ENCODE data around the gene PLA2R1.

The PLA2R1 gene

DNA sequence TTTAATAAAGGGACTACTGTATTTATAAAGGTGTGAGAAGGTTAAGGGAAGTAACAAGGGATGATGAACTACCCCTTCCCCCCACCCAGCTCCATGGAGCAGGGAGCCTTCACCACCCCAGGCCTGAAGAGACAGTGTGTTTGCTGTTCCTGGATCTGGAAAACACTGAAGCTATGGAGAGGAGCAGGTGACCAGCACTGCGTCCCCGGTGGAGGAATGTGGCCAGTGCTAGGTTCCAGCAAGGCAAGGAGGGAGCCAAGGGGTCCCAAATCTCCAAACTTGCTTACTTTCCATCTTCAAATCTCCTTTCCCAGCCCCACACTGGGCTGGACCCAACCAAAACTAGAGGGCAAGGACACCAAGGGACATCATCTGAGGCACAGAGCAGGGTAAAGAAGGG is 135.7 kb downstream of the PLA2R1 start:
- no peak for DNase-seq

DNA sequence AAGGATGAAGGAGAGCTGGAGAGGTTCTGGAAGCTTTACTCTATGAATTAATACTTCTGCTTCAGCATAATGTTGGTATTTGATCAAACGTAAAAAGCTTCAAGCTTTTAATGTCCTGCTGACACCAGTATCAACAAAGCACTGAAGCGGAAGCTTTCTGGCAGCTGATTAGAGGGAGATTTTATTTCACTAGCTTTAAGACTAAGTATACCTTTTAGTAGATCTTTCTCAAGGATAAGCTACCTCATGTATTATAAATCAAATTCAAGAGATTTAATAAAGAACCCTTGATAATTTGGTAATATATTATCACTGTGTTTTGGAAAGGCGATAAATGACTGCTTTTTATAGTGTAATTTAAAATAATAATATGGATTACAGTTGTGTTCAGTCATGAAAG is 136.4 kb downstream of the PLA2R1 start:
- no peak for DNase-seq

DNA sequence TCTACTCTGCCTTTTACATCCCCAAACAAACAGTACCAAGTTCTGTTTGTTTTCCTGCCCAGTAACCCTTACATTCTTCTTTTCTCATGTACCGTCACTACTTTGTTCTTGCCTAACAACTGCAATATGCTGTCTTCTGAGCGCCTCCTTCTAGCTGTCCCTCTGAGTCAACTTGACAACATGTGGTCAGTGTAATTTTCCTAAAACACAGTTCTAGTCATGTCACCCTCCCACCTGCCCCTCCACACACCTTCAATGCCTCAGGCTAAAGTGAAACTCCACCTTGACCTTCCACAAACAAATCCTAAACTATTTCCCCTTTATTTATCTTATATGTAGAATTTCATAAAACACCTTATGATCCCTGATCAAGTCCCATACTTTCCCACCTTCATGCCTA is 139.9 kb downstream of the PLA2R1 start:
- DNase-seq, result no peak

DNA sequence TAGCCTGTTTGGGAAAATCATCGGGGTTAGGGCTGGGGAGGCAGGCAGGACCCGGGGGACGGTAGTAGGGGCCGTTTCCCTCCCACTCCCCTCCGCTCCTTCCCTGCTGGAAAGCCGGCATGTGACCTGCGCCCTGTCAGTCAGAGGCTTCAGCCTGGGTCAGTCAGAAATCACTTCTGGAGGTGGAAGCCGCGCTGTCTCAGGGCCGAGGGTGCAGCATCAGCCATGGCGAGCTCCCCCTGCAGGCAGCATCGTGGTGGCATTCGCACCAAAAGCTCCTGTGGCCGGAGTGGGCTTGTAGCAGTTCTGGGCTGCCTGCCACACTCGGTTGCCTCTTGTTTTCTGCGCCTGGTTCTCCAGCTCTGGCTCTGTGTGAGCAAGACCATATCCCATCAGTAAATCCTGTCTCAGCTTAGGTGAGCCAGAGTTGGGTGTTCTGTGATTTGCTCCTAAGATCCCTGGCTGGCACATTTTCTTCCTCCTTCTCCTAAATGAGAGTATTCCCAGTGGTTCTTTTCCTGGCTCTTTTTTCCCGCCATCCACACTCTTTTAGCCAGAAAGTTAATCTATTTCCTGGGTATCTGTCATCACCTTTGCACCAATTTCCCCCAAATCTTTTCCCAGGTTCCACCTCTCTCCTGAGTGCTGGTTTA is 140.5 kb downstream of the PLA2R1 start:
- peak in 10 of 14 donors; percentile 6 to 76 (median 46) for DNase-seq

DNA sequence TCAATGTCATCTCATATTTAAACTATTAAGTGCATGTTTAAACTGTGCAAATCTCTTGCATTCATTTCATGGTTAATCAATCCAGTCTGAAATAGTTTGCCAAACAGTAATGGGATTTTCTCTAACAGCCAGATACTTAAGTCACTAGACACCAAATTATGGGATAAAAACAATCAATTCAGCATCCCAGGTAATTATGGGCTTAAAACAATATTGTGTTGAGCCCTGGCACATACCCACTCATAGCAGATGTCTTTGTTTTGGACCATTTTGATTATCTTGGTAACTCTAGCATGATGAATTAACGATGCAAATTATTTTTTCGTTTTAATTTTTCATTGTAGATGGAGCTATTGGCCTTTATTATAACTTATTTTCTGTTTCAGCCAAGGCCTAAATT is 145.9 kb downstream of the PLA2R1 start:
- no peak for DNase-seq

DNA sequence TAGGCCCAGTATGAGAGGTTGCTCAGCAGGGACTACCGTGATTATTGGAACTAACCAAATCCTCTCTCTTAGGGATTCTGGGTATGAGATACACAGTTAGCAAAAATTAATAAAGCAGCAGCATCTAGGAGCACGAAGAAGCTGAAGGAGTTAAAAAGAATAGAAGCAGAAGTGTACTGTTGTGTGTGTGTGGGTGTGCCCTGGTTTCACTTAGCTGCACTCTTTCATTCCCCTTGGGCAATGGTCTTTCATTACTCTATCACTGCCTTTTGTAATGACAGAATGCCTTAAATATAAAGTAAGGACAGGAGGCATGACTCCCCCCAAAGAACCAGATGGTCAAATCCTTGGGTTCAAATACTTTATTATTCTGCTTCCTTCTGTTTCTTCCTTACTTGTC is 148.5 kb downstream of the PLA2R1 start:
- no peak for DNase-seq

DNA sequence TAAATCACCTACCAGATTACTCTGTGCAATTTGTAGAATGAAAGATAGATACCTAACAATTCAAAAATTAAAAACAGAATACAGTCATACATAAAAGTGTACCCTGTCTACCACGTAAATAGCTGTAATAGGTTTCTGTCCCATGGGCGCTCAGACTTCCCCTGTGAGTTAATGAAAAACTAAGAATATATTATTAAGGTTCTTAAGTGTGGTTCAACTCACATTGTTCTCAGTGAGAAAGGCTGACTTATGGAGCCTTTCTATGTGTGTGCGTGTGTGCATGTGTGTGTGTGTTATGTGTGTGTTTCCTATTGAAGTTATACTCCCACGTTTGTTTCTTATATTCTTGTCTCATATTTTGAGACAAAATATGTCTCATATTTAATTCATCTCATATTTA is 149.8 kb downstream of the PLA2R1 start:
- no peak for DNase-seq

DNA sequence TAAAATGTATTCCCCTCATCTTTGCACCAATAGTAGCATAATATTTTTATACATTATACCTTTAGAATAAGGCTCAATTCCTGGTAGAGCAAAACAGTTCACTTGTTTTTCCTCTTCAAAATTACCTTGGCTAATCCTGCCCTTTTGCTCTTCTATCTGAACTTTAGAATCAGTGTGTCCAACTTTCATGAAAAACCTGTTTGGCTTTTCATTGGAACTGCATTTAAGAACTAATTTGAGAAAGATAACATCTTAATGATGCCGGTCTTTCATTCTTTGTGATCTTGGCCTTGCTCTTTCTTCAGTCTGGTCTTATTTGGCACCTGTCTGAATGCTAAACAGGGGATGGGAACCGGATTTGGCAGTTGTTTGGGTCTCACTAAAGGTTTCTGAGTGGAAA is 151.5 kb downstream of the PLA2R1 start:
- no peak for DNase-seq

DNA sequence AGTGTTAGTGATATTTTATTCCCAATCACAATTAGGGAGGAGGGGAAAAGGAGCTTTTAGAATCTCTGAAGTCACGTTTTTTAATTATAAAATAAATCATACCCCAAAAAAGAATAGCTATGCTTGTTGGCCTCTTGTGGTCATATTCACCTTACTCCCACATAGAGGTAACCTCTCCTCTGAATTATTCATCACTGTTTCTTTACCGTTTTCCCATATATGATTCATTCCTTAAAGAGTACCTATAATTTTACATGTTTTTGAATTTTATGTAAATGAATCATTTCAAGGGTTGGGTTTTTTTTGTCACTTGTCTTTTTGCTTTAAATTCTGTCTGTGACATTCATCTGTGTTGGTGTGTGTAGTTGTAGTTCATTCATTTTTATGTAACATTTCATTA is 153.8 kb downstream of the PLA2R1 start:
- no peak for DNase-seq

DNA sequence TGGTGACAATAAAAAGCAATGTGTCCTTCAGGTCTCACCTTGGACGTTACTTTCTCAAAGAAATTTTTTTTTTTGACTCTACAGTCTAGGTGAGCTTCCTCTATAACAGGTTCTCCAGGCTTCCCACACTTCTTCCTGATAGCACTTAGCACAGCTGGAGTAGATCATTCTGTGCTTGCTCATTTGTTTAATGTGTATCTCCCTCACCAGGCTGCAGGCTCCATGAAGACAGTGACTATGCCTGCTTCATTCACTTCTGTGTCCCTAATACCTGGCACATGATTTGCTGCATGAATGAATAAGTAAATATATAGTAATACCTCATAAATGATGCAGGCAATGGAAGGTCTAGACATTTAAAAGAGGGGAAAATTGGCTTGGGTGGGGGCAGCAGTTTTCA is 154.5 kb downstream of the PLA2R1 start:
- no peak for DNase-seq

DNA sequence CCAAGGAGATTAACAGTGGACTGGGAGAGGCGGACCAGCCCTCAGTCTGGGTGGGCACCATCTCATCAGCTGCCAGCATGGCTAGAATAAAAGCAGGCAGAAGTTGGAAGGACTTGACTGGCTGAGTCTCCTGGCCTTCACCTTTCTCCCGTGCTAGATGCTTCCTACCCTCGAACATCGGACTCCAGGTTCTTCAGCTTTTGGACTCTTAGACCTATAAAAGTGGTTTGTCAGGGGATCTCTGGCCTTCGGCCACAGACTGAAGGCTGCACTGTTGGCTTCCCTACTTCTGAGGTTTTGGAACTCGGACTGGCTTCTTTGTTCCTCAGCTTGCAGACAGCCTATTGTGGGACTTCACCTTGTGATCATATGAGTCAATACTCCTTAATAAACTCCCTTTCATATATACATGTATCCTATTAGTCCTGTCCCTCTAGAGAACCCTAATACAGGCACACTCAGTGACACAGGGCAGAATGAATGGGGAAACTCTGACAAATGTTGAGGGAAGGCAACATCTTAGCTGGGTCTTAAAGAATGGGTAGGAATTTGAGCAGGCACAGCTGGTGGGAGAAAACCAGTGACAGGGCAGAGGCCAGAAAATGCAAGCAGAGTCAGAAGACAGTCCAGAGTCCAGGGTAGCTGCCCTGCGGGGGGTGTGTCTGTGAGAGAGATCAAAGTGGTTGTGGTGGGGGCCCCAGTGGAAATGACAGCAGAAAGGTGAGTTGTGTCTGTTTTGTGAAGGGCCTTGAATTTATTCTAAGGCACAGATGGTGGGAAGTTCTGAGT is 156.3 kb downstream of the PLA2R1 start:
- DNase-seq, result no peak

DNA sequence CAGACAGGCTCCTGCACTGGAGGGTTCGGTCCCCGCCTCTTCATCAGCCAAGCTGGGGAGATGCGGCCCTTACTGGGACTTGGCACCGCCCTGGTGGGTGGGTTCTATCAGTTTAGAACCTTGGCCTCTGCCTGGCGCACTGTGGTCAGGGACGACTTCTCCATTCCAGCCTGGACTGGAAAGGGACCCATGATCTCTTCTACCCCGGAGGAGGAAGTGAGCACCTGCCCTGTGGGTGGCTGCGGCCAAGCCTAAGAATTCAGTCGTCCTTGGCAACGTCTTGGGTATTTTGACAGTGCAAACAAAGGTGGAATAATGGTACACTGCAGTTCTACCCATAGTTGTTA is 157.5 kb downstream of the PLA2R1 start:
- DNase-seq, result peak in 6 of 14 donors; percentile 36 to 76 (median 46)

DNA sequence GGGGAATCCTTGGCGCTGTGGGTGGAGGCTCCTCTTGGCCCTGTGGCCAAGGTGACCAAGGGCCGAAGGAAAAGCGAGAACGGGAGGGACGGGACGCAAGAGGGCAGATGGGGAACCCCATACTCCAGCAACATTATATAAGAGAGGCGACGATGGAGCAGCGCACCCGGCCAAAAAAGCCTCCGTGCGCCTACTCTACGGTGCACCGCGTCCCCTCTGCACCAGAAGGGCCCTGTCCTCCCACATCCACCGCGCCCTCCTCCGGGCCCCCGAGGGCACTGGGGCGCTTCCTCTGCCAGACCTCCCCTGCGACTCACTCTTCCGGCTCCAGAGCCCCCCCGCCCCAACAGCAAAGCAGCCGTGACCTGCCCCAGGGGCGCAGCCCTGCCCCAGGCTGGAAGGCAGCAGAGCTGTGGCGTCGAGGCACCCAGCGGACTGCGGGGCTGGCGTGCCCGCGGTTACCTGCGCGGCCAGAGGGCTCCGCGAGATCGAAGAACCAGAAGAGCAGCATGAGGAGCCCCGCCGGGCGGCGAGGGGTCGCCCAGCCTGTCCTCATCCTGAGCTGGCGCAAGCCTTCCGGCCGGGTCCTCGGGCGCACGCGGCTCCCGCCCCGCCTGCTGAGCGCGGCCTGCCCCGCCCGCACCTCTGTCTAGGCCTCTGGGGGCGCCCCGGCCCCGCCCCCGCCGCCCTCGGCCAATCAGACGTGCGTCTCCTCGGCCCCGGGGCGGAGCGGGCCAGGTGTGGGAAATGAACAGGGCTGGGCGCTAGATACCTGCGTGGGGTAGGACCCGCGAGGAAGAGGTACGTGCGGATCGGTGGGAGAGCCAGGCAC is 158.1 kb downstream of the PLA2R1 start, which contains the start of gene LY75:
Gene LY75 (minus strand): TSS at position 630 of the 832 bp plus-strand sequence.
- DNase-seq, result peak in 6 of 14 donors; percentile 37 to 76 (median 46)

DNA sequence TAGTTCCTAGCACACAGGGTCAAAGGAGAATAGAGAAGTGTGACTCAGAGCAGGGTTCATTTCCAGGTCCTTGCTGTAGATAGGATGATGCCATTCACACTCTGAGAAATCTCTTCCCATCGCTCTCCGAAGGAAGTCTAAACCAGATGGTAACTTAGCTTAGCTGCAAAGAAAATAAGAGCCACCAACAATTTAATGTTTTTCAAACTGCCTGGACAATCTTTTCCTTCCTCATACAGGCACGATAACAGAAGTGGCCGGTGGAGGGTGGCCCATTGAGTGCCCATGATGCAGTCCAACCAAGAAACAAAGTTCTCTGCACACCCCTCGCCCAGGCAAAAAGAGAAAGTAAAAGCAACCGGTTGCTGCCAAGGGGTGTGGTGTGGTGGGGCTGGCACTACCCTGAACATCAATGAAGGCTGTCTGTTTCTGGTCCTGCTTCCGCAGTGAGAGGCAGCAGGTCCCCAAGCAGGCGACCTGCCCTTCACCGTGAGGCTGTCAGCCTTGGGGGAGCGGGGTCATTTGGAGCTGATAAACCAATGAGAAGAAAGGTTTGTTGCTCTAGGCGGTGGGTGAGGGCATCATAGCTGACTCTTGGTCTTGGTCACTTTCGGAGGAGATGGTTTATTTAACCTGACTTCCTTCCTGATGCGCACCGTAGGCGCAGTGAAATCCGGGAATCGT is 158.8 kb downstream of the PLA2R1 start:
- DNase-seq, result peak in 5 of 14 donors; percentile 2 to 33 (median 21)

DNA sequence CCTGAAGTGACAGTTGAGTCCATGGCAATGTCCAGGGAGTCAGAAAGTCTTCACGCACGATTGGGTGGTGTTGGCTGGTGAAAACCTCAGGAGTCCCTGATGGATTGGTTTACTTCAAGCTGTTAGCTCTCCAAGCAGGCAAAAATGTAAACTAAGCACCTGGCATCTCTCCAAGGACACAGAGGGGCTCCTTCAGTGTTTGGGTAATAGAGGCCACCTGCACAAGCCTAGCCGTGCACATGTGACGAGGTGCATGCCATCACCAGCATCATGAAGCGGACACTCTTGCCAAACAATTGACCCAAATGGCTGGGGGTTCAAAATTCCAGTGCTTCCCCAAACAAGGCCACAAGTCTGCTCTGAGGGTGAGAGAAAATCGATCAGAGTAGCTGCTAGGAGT is 159.7 kb downstream of the PLA2R1 start:
- DNase-seq, result no peak

DNA sequence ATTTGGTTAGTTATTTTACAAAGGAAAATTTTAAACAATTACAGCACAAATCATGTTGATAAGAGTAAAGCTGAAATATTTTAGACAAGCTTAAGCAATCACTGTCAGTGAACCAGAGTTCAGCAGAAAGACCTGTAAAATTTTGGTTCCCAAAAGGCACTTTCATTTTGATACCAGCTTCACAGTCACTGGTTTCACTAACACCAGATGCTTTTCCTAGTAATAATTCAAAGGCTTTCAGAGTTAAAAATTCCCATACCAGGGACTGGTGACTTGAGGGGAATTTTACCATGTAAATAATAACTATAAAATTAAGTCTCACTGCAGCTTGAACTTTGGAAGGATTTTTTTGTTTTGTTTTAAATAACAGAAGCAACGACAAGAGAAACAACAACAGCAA is 162.1 kb downstream of the PLA2R1 start:
- no peak for DNase-seq

DNA sequence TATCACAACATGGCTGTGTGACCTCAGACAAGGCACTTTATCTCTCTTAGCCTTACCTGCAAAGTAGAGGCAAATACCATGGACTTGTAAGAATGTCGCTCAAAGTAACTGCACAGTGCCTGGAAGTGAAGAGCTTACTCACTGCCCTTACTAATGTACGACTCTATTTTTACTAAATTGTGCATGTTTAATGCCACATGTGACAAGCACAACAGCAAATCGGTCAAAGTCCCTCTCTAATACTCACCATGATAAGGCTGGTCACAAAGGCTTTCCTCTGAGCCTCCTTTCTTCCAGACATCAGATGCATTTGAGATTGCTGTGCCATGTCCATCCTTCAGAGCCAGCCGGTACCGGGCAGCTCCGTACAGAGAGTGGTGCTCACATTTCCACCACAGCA is 164.0 kb downstream of the PLA2R1 start:
- no peak for DNase-seq

DNA sequence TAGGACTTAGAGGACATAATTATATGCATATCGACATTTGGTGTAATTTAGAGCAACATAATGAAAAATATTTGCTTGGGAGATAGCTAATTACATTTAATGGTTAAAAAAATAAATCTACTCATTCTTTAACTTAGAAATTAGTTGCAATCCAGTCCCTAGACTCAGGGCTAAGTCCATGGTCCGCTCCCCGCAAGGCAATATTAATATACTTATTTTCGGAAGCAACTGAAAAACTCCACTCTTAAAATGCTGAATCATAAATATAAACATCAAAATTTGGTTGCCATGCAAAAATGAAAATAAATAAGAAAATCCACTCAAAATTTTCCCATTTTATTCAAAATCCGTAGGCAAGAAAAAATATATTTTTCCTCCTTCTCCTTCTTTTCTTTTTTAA is 164.7 kb downstream of the PLA2R1 start:
- DNase-seq, result no peak

DNA sequence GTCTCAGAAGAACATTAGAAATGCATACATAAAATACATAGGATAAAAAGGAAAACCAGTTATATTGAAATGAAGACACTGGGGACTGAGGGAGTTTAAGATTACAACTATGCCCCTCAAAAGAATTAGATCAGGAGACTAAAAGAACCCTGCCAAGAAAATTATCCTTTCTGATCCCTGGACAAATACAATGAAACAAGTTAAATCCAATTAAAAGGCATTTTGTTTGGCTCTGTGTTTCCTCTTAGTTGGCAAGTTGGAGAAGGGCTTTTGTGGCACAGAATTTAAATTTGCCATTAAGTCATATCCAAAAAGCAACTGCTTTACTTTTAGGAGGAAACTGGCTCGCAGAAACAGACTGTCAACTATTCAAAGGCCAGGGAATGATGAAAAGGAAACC is 165.3 kb downstream of the PLA2R1 start:
- DNase-seq, result no peak

DNA sequence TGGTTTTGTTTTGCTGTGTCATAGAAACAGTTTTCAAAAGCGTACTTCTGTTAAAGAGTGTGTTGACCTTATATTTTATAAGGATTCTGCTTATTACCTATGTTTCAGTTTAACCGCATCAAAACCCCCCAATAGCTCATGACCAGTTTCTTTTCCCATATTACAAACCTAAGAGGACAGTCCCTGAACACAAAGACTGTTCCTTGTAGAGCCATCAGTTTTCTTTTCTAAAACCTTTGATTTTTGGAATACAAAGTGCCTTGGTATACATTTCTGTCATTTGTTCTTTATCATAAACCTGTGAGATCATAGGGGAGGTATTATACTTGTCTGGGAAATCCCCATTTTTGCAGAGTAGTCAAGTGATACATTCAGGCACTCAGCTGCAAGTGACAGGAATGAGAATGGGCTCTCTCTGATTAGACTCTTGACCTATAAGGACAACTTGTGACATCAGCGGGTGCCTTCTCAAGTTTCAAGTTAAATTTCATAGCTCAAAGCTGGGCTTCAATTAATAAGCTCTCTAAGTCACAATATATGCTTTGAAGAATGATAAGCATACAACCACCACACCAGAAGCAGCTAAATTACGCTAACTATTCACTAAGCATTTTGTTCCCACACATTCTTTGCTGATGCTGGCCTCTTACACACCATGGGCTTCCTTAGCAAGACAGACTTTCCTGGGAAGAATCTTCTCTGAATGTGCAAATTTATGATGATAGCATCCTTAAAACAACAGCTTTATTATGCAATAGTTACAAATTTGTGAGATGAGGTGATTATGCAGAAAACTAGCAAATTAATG is 167.0 kb downstream of the PLA2R1 start:
- no peak for DNase-seq

DNA sequence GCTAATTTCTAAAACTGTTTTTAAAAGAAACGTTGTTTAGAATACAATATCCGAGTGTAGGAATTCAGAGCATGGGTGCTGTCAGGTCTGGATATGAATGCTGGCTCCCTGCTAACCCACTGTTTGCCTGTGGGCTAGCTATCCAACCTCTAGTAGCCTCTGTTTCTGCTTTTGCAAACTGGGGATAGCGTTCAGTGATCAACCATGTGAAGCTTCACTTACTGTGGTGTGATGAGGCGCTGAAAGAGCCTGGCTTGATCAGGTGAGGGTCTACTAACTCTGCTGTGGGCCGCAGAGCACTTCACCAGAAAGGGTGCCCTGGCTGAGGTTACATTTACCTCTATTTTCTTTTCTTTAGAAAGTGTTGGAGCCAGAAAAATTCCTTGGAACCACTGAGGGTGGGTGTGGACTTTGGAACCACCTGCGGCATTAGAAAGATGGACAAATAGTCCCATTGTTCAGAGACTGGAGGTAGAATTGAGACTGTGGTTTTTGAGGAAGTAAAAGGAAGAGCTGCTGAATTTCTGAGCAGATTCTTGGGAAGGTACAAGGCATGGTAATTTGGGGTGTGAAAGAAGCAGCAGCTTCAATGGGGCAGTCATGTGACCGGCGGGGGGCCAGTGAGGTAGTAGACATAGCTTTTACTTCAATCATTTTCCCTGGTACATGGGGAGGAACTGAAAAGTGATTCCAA is 168.1 kb downstream of the PLA2R1 start:
- DNase-seq, result no peak
